Tibial nerve (tissue), 4 donors: ENCODE data around the gene DLG5. TPM values are rescaled to one million over a fixed set of nuclear protein-coding genes. Genes with fewer than 3 reads are reported as not detected.

ENCODE experiments used
- DNase-seq, 2 donors: peaks; one replicate each; pipeline ENCODE4 v3.0.0-alpha.2; 2019; ENCODE audit warnings: low spot score in 2 of 2
- H3K27ac ChIP-seq, 4 donors: fragments of 200-600 bp; sonication (generic) in 3 of 4; one replicate each; pipeline ENCODE4 v1.5.1; 2017 to 2019; ENCODE audit warnings: mild to moderate bottlenecking in 1 of 4
- H3K27me3 ChIP-seq, 2 donors: fragments of 200-600 bp; sonication (generic) in 1 of 2; one replicate each; pipeline versions ENCODE4 v1.5.1 to v1.6.0; 2017 to 2019
- H3K36me3 ChIP-seq, 3 donors: fragments of 200-600 bp; sonication (generic); one replicate each; pipeline ENCODE4 v1.5.1; 2018 to 2019
- H3K4me1 ChIP-seq, 4 donors: fragments of 200-600 bp; sonication (generic) in 3 of 4; one replicate each; pipeline ENCODE4 v1.5.1; 2017 to 2019
- H3K4me3 ChIP-seq, 4 donors: fragments of 200-600 bp; sonication (generic) in 3 of 4; one replicate each; pipeline ENCODE4 v1.5.1; 2017 to 2019; ENCODE audit warnings: mild to moderate bottlenecking in 1 of 4, moderate library complexity in 1 of 4
- H3K9me3 ChIP-seq, 4 donors: fragments of 200-600 bp; sonication (generic) in 3 of 4; one replicate each; pipeline ENCODE4 v1.5.1; 2017 to 2019
- CTCF ChIP-seq, 5 experiments: fragments of 200-600 bp in 3 of 5; fragments of 450-650 bp in 2 of 5; sonication (generic) in 3 of 5; IDR thresholded peaks; one replicate each; pipeline ENCODE4 v1.5.1; 2016 to 2019; ENCODE audit warnings: antibody characterized with exemption in 5 of 5, mild to moderate bottlenecking in 3 of 5, moderate library complexity in 2 of 5
- EP300 ChIP-seq, 2 donors: sonication (generic); formaldehyde crosslinking; IDR thresholded peaks; one replicate each; pipeline ENCODE4 v1.6.1; 2017; ENCODE audit warnings: antibody characterized with exemption in 2 of 2, mild to moderate bottlenecking in 1 of 2
- POLR2A ChIP-seq, 2 donors: fragments of 450-650 bp; IDR thresholded peaks; one replicate each; pipeline ENCODE4 v1.6.1; 2017; ENCODE audit warnings: antibody characterized with exemption in 2 of 2, mild to moderate bottlenecking in 2 of 2, moderate library complexity in 2 of 2
- WGBS, 2 donors: methylation state at CpG; one replicate each; pipeline ENCODE4 v1.1.5; 2018; 5-methylcytosine and 5-hydroxymethylcytosine counted together
- small RNA-seq: library from RNA; depleted of rRNA; stranded (forward); fragments of <200 nt; gene quantifications from one replicate; pipeline ENCODE3, GENCODE V24; 2016
- total RNA-seq, 4 donors: library from RNA; depleted of rRNA; stranded (reverse); fragments of >200 nt; gene quantifications; one replicate each; pipeline ENCODE4 v1.1.0, GENCODE V29; 2016

The DLG5 gene
- total RNA-seq, 4 donors from 2014 or later: 33.0 to 47.7 (median 40.8) TPM

DNA sequence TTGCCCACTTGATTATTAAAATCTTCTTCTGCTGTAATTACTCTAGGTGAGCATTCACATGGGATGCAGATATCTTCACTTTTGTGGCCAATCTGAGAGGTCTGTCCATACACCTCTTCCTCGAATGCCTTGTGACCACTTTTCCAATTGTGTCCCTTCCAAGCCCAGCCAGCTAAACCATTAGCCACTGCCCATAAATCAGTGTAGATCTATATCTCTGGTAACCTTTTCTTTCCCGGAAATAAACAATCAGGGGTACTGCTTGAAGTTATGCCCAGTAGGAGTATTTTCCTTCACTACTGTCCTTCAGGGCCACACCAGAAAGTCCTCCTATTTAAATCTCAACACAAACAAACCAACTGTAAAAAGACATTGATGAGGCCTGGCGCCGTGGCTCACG, 184.4 kb downstream of the DLG5 start:
- no peak overlapping the region for H3K27ac ChIP-seq
- 81 to 92% methylated on average over 5 of the region's 5 CpGs for WGBS, 2 donors

GRCh38 chr10:77741746-77742145, 184.8 kb downstream of the DLG5 start:
- TF ChIP-seq POLR2A (IDR thresholded peaks at IDR 0.05) (no peak), EP300 (IDR thresholded peaks at IDR 0.05) (no peak)
- H3K36me3 ChIP-seq: no peaks in the 10 kb centered on the region
- peaks cover 0 to 15% (median 0%) of the 10 kb centered on the region in 4 donors for H3K9me3 ChIP-seq
- no peak overlapping the region for H3K27ac ChIP-seq
- no peaks in the 10 kb centered on the region for H3K4me1 ChIP-seq
- no peak for DNase-seq
- no peak overlapping the region for H3K4me3 ChIP-seq
- no peaks in the 10 kb centered on the region for H3K27me3 ChIP-seq
- WGBS, 2 donors: 79 to 86% methylated on average over 2 of the region's 2 CpGs

More for the DNA sequence above, 184.4 kb downstream of the DLG5 start:
- no peak for TF ChIP-seq EP300 (IDR thresholded peaks at IDR 0.05)
- TF ChIP-seq CTCF (IDR thresholded peaks at IDR 0.05): no peak
- TF ChIP-seq POLR2A (IDR thresholded peaks at IDR 0.05): no peak
- H3K27me3 ChIP-seq: no peaks in the 10 kb centered on the region
- no peaks in the 10 kb centered on the region for H3K4me1 ChIP-seq
- H3K4me3 ChIP-seq: no peak overlapping the region
- H3K9me3 ChIP-seq: peaks cover 0 to 15% (median 0%) of the 10 kb centered on the region in 4 donors
- no peak for DNase-seq
- no peaks in the 10 kb centered on the region for H3K36me3 ChIP-seq

Small RNAs within 50 kb of the gene (small RNA-seq; reads per million reads assigned to genes)
- gene RF00017 (not detected), gene RN7SL284P (not detected), gene RNU6-1266P (not detected)

Other genes with a start within 250 kb of the DLG5 start
- 10 to 100 TPM; 10.2 to 16.8 (median 11.4) TPM for gene POLR3A, start 102.8 kb upstream of the DLG5 start, total RNA-seq
- 1,000 to 10,000 TPM; 1,426 to 2,100 (median 1,895) TPM for gene RPS24, start 107.1 kb upstream of the DLG5 start, total RNA-seq